Hepatocyte (in vitro differentiated cells): ENCODE data around the gene EOLA1.

ENCODE experiments used
- CTCF ChIP-seq: fragments of 200-600 bp; sonication (generic); IDR thresholded peaks from 2 replicates; pipeline ENCODE4 v1.5.1; 2016; ENCODE audit warnings: antibody characterized with exemption, mild to moderate bottlenecking; ENCODE audit not compliant: poor library complexity
- EZH2phosphoT487 ChIP-seq: fragments of 200-600 bp; sonication (generic); IDR thresholded peaks from one replicate; pipeline ENCODE4 v1.6.1; 2018; ENCODE audit warnings: antibody characterized with exemption, mild to moderate bottlenecking, low read depth, moderate library complexity; ENCODE audit not compliant: unreplicated experiment, severe bottlenecking

DNA sequence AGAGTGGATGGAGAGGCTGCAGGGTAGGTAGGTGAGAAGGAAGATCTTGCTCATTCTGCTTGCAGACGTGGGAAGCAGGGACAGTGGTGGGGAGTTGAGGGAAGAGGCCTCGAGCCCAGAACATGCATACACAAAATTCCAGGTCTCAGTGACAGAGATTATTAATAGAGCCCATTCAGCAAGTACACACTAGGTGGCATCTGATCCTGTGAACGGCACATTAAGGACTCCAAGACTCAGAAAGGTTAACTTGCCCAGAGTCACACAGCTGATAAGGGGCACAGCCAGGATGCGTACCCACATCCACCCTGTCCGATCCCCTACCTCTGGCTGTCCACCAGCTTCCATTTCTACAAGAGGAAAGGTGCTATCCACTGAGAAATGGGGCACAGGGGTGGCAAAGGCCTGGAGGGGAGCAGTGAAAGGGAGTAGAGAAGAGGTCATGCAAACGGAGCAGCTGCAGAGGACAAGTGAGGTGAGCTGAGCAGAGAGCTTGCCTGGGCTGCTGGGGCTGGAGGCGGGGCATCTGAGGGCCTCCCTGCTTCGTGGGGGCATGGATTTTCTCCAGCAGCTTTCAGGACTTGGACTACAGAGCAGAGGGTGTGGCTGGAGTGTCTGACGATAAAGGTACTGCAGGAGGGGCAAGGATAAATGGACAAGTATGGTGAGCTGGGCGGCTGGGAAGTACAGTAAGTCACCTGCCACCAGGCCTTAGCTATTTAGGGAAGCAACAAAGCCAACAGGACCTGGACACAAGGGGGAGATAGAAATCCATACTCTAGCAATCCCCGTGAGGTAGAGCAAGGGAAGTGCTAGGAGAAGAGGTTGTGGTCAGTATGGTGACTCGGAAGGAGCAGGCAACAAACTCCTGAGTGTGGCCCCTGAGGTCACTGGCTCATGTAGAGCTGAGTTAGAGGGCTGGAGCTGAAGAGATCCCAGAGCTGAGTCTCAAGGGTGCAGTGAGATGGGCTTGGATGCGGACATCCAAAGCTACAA, 46.9 kb upstream of the EOLA1 start:
- TF ChIP-seq EZH2phosphoT487 (no peak), CTCF (no peak)
